Panc1 (cell line): Measurements from ENCODE around the gene CETP. TPM values are rescaled to one million over a fixed set of nuclear protein-coding genes. Genes with fewer than 3 reads are reported as not detected.

Experiments
- ATAC-seq: fragments of 200-7000 bp; cut with Tn5 transposase; 2 replicates; pipeline ENCODE4 v1.9.1; 2020; ENCODE audit warnings: mild to moderate bottlenecking, moderate library complexity
- BruUV-seq: library from RNA; stranded (reverse); fragments of 400-500 nt; replicated peaks from 2 replicates; lab custom pipeline; 2021; lab: Mats Ljungman, UMichigan
- CTCF ChIA-PET: fragments of 300-600 bp; sonication (Branson Sonifier 250); formaldehyde crosslinking; loops from one replicate; lab custom pipeline; 2022; ENCODE audit warnings: antibody characterized with exemption; lab: Charles Lee
- POLR2A ChIA-PET: fragments of 300-600 bp; sonication (Branson Sonifier 250); formaldehyde crosslinking; loops from one replicate; lab custom pipeline; 2022; ENCODE audit warnings: antibody characterized with exemption; lab: Charles Lee
- DNase-seq: peaks from one replicate; pipeline ENCODE4 v3.0.0-alpha.2; 2010; ENCODE audit warnings: low read depth, low spot score
- H3K27ac ChIP-seq: 2 replicates; pipeline ENCODE4 v1.5.1; 2011; ENCODE audit warnings: mild to moderate bottlenecking, low read length, inconsistent platforms
- H3K27me3 ChIP-seq: fragments of 200-500 bp; sonication (Bioruptor generic); 2 replicates; pipeline ENCODE4 v1.6.0; 2014; ENCODE audit warnings: low read length, inconsistent platforms; ENCODE audit not compliant: control insufficient read depth, insufficient read depth
- H3K36me3 ChIP-seq: fragments of 200-500 bp; sonication (Bioruptor generic); 2 replicates; pipeline ENCODE4 v1.5.1; 2014; ENCODE audit warnings: inconsistent platforms, mild to moderate bottlenecking, low read length, moderate library complexity; ENCODE audit not compliant: control insufficient read depth, insufficient read depth
- H3K4me1 ChIP-seq: 2 replicates; pipeline ENCODE4 v1.5.1; 2011; ENCODE audit warnings: inconsistent platforms, mild to moderate bottlenecking, low read length, moderate library complexity; ENCODE audit not compliant: control insufficient read depth, insufficient read depth
- H3K4me3 ChIP-seq, 2 experiments: 2 replicates each; pipeline ENCODE4 v1.5.1; 2011 to 2012; ENCODE audit warnings: low read depth in 2 of 2, low read length in 2 of 2, mild to moderate bottlenecking in 2 of 2, inconsistent platforms in 1 of 2, moderate library complexity in 1 of 2
- H3K9me3 ChIP-seq: fragments of 200-500 bp; sonication (Bioruptor generic); 2 replicates; pipeline ENCODE4 v1.5.1; 2014; ENCODE audit warnings: low read depth, mild to moderate bottlenecking, inconsistent platforms, low read length, moderate library complexity; ENCODE audit not compliant: control insufficient read depth, insufficient read depth
- POLR2AphosphoS5 ChIP-seq: IDR thresholded peaks from 2 replicates; pipeline ENCODE4 v1.6.1; 2012; ENCODE audit warnings: mild to moderate bottlenecking, low read depth, low read length, moderate library complexity
- SIN3A ChIP-seq: IDR thresholded peaks from 2 replicates; pipeline ENCODE4 v1.6.1; 2012; ENCODE audit warnings: low read depth, mild to moderate bottlenecking, low read length, moderate library complexity, borderline replicate concordance; ENCODE audit not compliant: insufficient read depth
- TCF7L2 ChIP-seq: IDR thresholded peaks from 2 replicates; pipeline ENCODE4 v1.6.1; 2011; ENCODE audit warnings: mild to moderate bottlenecking, low read depth, low read length, inconsistent platforms
- in situ Hi-C: cut with HindIII; loops from 2 replicates; pipeline ENCODE4 v1.10.0; 2016; ENCODE audit warnings: low sequenced_read_pairs, low pct_unique_long_range_greater_than_20kb
- intact Hi-C: fragments of 100-400 bp; cut with micrococcal nuclease; formaldehyde crosslinking; loops from one replicate; pipeline ENCODE4 v1.10.0; 2022; ENCODE audit not compliant: unreplicated experiment
- total RNA-seq: library from RNA; stranded (reverse); gene quantifications from one replicate; pipeline ENCODE4 v1.2.1, GENCODE V29; 2021; ENCODE audit not compliant: unreplicated experiment
- TF ChIP-seq, protein P1 (sequence below), 2 experiments: IDR thresholded peaks; 2 replicates each; pipeline ENCODE4 v1.6.1; 2011 to 2012; ENCODE audit warnings: low read depth in 2 of 2, control low read depth in 1 of 2, low read length in 1 of 2, mild to moderate bottlenecking in 1 of 2, moderate library complexity in 1 of 2; ENCODE audit not compliant: insufficient read depth in 1 of 2
- TF ChIP-seq, protein P2 (sequence below): fragments of 450-650 bp; IDR thresholded peaks from 2 replicates; pipeline ENCODE4 v1.5.1; 2017; ENCODE audit warnings: mild to moderate bottlenecking

CETP gene
- total RNA-seq, 1 experiment from 2014 or later, result not detected

DNA sequence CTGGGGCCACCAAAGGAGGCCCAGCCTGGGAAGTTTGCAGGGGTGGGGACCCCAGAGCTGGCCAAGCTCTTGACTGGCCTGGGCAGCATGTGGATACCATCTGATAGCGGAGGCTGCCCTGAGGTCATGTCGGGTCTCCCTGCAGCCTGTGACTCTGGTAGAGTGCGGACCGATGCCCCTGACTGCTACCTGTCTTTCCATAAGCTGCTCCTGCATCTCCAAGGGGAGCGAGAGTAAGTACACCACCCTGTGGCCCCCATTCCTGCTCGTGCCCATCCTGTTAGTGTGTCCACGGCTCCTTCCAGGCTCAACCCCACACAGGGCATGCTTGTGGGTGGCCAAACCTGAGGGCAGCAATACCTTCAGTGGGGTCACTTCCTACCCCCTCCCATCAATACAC lies 8.0 kb downstream of the CETP start:
- Histone ChIP-seq H3K27ac (no peak overlapping the region), H3K27me3 (no peaks in the 10 kb centered on the region), H3K9me3 (no peaks in the 10 kb centered on the region), H3K4me3 (no peak overlapping the region), H3K36me3 (no peaks in the 10 kb centered on the region), H3K4me1 (no peaks in the 10 kb centered on the region)
- no TSS peak for BruUV-seq
- no peak for DNase-seq
- CTCF ChIA-PET, result no interaction called here
- TF ChIP-seq TCF7L2, result no peak
- TF ChIP-seq, protein P1, sequence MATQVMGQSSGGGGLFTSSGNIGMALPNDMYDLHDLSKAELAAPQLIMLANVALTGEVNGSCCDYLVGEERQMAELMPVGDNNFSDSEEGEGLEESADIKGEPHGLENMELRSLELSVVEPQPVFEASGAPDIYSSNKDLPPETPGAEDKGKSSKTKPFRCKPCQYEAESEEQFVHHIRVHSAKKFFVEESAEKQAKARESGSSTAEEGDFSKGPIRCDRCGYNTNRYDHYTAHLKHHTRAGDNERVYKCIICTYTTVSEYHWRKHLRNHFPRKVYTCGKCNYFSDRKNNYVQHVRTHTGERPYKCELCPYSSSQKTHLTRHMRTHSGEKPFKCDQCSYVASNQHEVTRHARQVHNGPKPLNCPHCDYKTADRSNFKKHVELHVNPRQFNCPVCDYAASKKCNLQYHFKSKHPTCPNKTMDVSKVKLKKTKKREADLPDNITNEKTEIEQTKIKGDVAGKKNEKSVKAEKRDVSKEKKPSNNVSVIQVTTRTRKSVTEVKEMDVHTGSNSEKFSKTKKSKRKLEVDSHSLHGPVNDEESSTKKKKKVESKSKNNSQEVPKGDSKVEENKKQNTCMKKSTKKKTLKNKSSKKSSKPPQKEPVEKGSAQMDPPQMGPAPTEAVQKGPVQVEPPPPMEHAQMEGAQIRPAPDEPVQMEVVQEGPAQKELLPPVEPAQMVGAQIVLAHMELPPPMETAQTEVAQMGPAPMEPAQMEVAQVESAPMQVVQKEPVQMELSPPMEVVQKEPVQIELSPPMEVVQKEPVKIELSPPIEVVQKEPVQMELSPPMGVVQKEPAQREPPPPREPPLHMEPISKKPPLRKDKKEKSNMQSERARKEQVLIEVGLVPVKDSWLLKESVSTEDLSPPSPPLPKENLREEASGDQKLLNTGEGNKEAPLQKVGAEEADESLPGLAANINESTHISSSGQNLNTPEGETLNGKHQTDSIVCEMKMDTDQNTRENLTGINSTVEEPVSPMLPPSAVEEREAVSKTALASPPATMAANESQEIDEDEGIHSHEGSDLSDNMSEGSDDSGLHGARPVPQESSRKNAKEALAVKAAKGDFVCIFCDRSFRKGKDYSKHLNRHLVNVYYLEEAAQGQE (IDR thresholded peaks at IDR 0.05; ENCODE audit: insufficient read depth in 1 of 2, low read depth in 2 of 2, low read length in 1 of 2), result no peak
- TF ChIP-seq, protein P2, sequence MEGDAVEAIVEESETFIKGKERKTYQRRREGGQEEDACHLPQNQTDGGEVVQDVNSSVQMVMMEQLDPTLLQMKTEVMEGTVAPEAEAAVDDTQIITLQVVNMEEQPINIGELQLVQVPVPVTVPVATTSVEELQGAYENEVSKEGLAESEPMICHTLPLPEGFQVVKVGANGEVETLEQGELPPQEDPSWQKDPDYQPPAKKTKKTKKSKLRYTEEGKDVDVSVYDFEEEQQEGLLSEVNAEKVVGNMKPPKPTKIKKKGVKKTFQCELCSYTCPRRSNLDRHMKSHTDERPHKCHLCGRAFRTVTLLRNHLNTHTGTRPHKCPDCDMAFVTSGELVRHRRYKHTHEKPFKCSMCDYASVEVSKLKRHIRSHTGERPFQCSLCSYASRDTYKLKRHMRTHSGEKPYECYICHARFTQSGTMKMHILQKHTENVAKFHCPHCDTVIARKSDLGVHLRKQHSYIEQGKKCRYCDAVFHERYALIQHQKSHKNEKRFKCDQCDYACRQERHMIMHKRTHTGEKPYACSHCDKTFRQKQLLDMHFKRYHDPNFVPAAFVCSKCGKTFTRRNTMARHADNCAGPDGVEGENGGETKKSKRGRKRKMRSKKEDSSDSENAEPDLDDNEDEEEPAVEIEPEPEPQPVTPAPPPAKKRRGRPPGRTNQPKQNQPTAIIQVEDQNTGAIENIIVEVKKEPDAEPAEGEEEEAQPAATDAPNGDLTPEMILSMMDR, result no peak
- TF ChIP-seq SIN3A, result no peak
- no peak for TF ChIP-seq POLR2AphosphoS5
- in situ Hi-C loops, result no loop called here
- ATAC-seq, result no peak
- POLR2A ChIA-PET, result no interaction called here
- intact Hi-C loops, result loop anchor here (10.0 kb wide), 1 partner anchor 75 kb away; no protein-coding TSS in a partner anchor

DNA sequence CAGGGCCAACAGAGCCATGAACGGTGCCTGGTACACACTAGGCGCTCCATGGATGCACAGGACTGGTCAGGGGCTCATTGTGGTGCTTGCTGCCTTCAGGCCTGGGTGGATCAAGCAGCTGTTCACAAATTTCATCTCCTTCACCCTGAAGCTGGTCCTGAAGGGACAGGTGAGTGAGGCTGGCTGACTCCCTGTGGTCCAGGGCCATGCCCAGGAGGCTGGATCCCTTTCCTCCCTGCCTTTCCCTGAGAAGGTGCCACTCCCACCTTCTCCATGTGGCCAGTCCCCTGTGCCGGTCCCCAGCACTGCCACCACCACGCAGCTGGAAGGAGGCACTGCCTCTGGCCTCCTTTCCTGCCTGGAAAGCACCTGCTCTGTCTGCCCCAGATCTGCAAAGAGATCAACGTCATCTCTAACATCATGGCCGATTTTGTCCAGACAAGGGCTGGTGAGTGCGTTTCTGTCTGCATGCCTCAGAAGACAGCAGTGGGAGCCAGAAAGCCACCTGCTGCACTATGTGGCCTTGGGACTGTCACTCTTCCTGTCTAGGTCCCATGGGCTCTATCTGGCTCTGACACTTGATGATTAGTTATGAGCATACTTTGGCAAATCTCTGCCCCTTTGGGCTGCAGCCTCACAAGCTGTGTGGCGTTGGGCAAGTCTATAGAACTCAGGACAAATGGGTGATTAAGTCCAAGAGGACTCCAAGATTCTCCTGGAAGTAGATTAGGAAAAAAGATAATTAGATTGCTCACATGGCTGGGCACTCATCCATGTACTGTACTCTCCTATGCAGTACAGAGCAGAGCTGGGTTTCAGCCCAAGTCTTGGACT lies 9.4 kb downstream of the CETP start:
- no peak for DNase-seq
- in situ Hi-C loops (no loop called here), intact Hi-C loops (no loop called here)
- no peaks in the 10 kb centered on the region for H3K4me1 ChIP-seq
- peak; percentile 60; the same call in 1 of the 2 replicates for ATAC-seq
- no peaks in the 10 kb centered on the region for H3K9me3 ChIP-seq
- no peaks in the 10 kb centered on the region for H3K27me3 ChIP-seq
- no TSS peak for BruUV-seq
- no peaks in the 10 kb centered on the region for H3K36me3 ChIP-seq
- H3K27ac ChIP-seq, result no peak overlapping the region
- TF ChIP-seq SIN3A (no peak), TCF7L2 (no peak), POLR2AphosphoS5 (no peak)
- TF ChIP-seq, protein P1 (IDR thresholded peaks at IDR 0.05; ENCODE audit: insufficient read depth in 1 of 2, low read depth in 2 of 2, low read length in 1 of 2), result no peak
- TF ChIP-seq, protein P2, result no peak
- ChIA-PET CTCF (no interaction called here), POLR2A (interaction anchor here (0.6 kb wide), 2 partner anchors 75 to 125 kb away, joined by 3 read pairs; no protein-coding TSS in a partner anchor)
- H3K4me3 ChIP-seq, result no peak overlapping the region
